NCI-H345 (cell line): ENCODE data around the gene THADA.
A peak's percentile ranks its signal among the peaks of the same experiment; 100 is the strongest.

Experiments used
- DNase-seq: peaks from one replicate; lab custom pipeline; 2025; lab: John Stamatoyannopoulos, UW

Gene THADA

GRCh38 chr2:43349904-43350303, 245.9 kb downstream of the THADA start:
- no peak for DNase-seq

GRCh38 chr2:43348908-43349661, 246.8 kb downstream of the THADA start:
- DNase-seq, result no peak

GRCh38 chr2:43347746-43348145, 248.1 kb downstream of the THADA start:
- no peak for DNase-seq

- no peak for DNase-seq
Measured at GRCh38 chr2:43346602-43347567, 249.0 kb downstream of the THADA start.

GRCh38 chr2:43345872-43346271, 250.0 kb downstream of the THADA start:
- DNase-seq, result no peak

GRCh38 chr2:43345391-43345813, 250.4 kb downstream of the THADA start:
- DNase-seq, result no peak

- no peak for DNase-seq
Measured at GRCh38 chr2:43344868-43345373, 250.9 kb downstream of the THADA start.

- no peak for DNase-seq
Measured at GRCh38 chr2:43343573-43344304, 252.1 kb downstream of the THADA start.

- no peak for DNase-seq
Measured at GRCh38 chr2:43341959-43342757, 253.7 kb downstream of the THADA start.

GRCh38 chr2:43340945-43341356, 254.9 kb downstream of the THADA start:
- no peak for DNase-seq

GRCh38 chr2:43340066-43340465, 255.8 kb downstream of the THADA start:
- no peak for DNase-seq

GRCh38 chr2:43333656-43334144, 262.1 kb downstream of the THADA start:
- DNase-seq, result no peak

GRCh38 chr2:43333101-43333655, 262.7 kb downstream of the THADA start:
- no peak for DNase-seq

GRCh38 chr2:43332653-43333052, 263.2 kb downstream of the THADA start:
- no peak for DNase-seq

- DNase-seq, result no peak
Measured at GRCh38 chr2:43331422-43331821, 264.4 kb downstream of the THADA start.

GRCh38 chr2:43329637-43330036, 266.2 kb downstream of the THADA start:
- DNase-seq, result no peak

GRCh38 chr2:43328832-43329231, 267.0 kb downstream of the THADA start:
- DNase-seq, result no peak

- peak; percentile 2 for DNase-seq
Measured at GRCh38 chr2:43328133-43328532, 267.7 kb downstream of the THADA start.

- no peak for DNase-seq
Measured at GRCh38 chr2:43327119-43327518, 268.7 kb downstream of the THADA start.

GRCh38 chr2:43326101-43326825, 269.6 kb downstream of the THADA start:
- no peak for DNase-seq
